ENCODE measurements around the gene ZNF831.

ZNF831 gene

DNA sequence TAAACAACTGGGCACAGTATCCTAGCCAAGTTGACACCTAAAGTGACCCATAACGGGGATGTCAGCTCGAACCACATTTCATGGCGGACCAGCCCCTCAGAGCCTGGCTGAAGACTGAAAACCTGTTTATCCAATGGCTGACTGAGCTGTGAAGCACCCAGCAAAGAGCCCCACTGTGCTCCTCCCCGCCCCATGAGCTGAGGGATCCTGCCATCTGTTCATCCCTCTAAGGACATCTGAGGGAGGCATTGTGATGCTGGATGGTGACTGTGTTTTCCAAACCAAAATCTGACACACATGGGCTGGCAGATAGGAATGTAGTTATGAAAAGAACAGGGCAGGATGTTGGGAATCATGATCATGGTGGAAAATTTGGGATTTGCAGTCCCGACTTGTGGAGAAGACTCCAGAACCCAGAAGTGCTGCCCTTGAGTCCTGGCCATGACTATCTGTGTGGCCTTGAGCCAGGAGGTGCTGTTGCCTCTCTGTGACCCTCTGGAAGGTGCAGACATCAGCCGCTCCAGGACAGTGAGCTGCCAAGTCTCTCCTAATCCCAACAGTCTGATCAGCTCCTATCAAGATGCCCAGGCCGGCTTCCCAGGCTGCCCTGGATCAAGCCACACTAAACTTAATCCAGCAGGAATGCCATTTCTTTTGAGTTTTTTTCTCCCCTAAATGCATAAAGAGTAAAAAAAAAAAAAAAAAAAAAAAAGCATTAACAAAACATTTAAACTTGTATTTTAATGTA, 142.5 kb downstream of the ZNF831 start:
- Histone ChIP-seq H3K4me1 (ENCODE audit: control insufficient read depth, low read length) (no peaks in the 10 kb centered on the region), H3K4me3 (ENCODE audit: low read length) (no peak overlapping the region), H3K79me2 (ENCODE audit: control insufficient read depth, low read length) (no peaks in the 10 kb centered on the region), H3K27me3 (ENCODE audit: control insufficient read depth, low read length) (peaks cover 16% of the 10 kb centered on the region), H3F3A (ENCODE audit: control insufficient read depth, insufficient read depth) (no peaks in the 10 kb centered on the region), H4K20me1 (ENCODE audit: control insufficient read depth, insufficient read depth, low read depth, low read length) (no peaks in the 10 kb centered on the region), H3K9me3 (ENCODE audit: control insufficient read depth, insufficient read depth, low read length) (no peaks in the 10 kb centered on the region), H3K27ac (ENCODE audit: low read depth, low read length) (no peak overlapping the region), H3K4me2 (ENCODE audit: low read length) (no peak overlapping the region), H3K36me3 (ENCODE audit: control insufficient read depth, low read length) (no peaks in the 10 kb centered on the region), H3K9me2 (replicated peaks; ENCODE audit: control insufficient read depth, low read length) (no peaks in the 10 kb centered on the region)
- TF ChIP-seq, protein P1, sequence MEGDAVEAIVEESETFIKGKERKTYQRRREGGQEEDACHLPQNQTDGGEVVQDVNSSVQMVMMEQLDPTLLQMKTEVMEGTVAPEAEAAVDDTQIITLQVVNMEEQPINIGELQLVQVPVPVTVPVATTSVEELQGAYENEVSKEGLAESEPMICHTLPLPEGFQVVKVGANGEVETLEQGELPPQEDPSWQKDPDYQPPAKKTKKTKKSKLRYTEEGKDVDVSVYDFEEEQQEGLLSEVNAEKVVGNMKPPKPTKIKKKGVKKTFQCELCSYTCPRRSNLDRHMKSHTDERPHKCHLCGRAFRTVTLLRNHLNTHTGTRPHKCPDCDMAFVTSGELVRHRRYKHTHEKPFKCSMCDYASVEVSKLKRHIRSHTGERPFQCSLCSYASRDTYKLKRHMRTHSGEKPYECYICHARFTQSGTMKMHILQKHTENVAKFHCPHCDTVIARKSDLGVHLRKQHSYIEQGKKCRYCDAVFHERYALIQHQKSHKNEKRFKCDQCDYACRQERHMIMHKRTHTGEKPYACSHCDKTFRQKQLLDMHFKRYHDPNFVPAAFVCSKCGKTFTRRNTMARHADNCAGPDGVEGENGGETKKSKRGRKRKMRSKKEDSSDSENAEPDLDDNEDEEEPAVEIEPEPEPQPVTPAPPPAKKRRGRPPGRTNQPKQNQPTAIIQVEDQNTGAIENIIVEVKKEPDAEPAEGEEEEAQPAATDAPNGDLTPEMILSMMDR (IDR thresholded peaks at IDR 0.05; ENCODE audit: low read depth, low read length, poor library complexity, severe bottlenecking), result no peak

DNA sequence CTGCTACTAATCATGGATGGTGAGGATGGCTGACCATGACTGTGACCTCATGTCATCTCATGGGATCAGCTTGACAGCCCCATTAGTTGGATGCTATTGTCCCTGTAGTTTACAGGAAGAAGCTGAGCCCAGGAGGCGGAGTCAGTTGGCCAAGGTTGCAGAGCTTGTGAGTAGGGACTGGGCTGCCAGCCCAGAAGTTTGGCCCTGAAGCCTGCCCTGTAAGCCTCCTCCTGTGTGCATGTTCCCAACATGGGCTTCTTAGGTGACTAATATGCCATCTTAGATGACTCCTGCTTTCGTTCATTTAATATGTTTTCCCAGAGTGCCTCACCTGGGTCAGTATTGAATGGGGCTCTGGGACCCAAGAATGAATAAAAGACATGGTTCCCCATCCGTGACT, 143.6 kb downstream of the ZNF831 start:
- no peaks in the 10 kb centered on the region for H3K9me2 ChIP-seq (replicated peaks; ENCODE audit: control insufficient read depth, low read length)
- no peak overlapping the region for H3K4me2 ChIP-seq (ENCODE audit: low read length)
- peaks cover 16% of the 10 kb centered on the region; the same call in 1 of the 2 replicates for H3K27me3 ChIP-seq (ENCODE audit: control insufficient read depth, low read length)
- no peaks in the 10 kb centered on the region for H3K9me3 ChIP-seq (ENCODE audit: control insufficient read depth, insufficient read depth, low read length)
- no peak for TF ChIP-seq EZH2phosphoT487 (IDR thresholded peaks at IDR 0.05; ENCODE audit: borderline replicate concordance, low read length)
- TF ChIP-seq, protein P1 (IDR thresholded peaks at IDR 0.05; ENCODE audit: low read depth, low read length, poor library complexity, severe bottlenecking), result no peak
- no peaks in the 10 kb centered on the region for H3F3A ChIP-seq (ENCODE audit: control insufficient read depth, insufficient read depth)
- H3K4me1 ChIP-seq (ENCODE audit: control insufficient read depth, low read length), result no peaks in the 10 kb centered on the region
- no peak overlapping the region for H3K4me3 ChIP-seq (ENCODE audit: low read length)
- H3K27ac ChIP-seq (ENCODE audit: low read depth, low read length), result no peak overlapping the region
- H3K36me3 ChIP-seq (ENCODE audit: control insufficient read depth, low read length), result no peaks in the 10 kb centered on the region
- H3K79me2 ChIP-seq (ENCODE audit: control insufficient read depth, low read length), result no peaks in the 10 kb centered on the region
- H4K20me1 ChIP-seq (ENCODE audit: control insufficient read depth, insufficient read depth, low read depth, low read length), result no peaks in the 10 kb centered on the region
